HL-60 (cell line): Measurements from ENCODE around the gene ZNF638.

ENCODE experiments used
- CTCF ChIP-seq: IDR thresholded peaks from one replicate; pipeline ENCODE4 v1.5.1; 2011; ENCODE audit warnings: low read length, control low read depth, inconsistent platforms; ENCODE audit not compliant: insufficient read depth
- POLR2AphosphoS5 ChIP-seq: IDR thresholded peaks from 2 replicates; pipeline ENCODE4 v1.6.1; 2012; ENCODE audit warnings: low read depth
- TF ChIP-seq, protein P1 (sequence below): IDR thresholded peaks from 2 replicates; pipeline ENCODE4 v1.6.1; 2012; ENCODE audit warnings: low read depth; ENCODE audit not compliant: insufficient replicate concordance

- no peak for TF ChIP-seq POLR2AphosphoS5
- no peak for TF ChIP-seq CTCF
- TF ChIP-seq, protein P1, sequence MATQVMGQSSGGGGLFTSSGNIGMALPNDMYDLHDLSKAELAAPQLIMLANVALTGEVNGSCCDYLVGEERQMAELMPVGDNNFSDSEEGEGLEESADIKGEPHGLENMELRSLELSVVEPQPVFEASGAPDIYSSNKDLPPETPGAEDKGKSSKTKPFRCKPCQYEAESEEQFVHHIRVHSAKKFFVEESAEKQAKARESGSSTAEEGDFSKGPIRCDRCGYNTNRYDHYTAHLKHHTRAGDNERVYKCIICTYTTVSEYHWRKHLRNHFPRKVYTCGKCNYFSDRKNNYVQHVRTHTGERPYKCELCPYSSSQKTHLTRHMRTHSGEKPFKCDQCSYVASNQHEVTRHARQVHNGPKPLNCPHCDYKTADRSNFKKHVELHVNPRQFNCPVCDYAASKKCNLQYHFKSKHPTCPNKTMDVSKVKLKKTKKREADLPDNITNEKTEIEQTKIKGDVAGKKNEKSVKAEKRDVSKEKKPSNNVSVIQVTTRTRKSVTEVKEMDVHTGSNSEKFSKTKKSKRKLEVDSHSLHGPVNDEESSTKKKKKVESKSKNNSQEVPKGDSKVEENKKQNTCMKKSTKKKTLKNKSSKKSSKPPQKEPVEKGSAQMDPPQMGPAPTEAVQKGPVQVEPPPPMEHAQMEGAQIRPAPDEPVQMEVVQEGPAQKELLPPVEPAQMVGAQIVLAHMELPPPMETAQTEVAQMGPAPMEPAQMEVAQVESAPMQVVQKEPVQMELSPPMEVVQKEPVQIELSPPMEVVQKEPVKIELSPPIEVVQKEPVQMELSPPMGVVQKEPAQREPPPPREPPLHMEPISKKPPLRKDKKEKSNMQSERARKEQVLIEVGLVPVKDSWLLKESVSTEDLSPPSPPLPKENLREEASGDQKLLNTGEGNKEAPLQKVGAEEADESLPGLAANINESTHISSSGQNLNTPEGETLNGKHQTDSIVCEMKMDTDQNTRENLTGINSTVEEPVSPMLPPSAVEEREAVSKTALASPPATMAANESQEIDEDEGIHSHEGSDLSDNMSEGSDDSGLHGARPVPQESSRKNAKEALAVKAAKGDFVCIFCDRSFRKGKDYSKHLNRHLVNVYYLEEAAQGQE: no peak
Observed at GRCh38 chr2:71283131-71283530, 48.5 kb upstream of the ZNF638 start.
